Subcutaneous adipose tissue (tissue), 4 donors: ENCODE measurements around the gene COA5. TPM values are rescaled to one million over a fixed set of nuclear protein-coding genes. Genes with fewer than 3 reads are reported as not detected.

ENCODE experiments used
- CTCF ChIP-seq: fragments of 450-650 bp; IDR thresholded peaks from one replicate; pipeline ENCODE4 v1.5.1; 2016; ENCODE audit warnings: low read depth, mild to moderate bottlenecking, control low read depth, antibody characterized with exemption, moderate library complexity
- total RNA-seq, 4 donors: library from RNA; depleted of rRNA; stranded (reverse); fragments of >200 nt; gene quantifications; one replicate each; pipeline ENCODE4 v1.1.0, GENCODE V29; 2016

Gene COA5
- total RNA-seq, 4 donors from 2014 or later: 33.1 to 48.7 (median 37.6) TPM

- no peak for TF ChIP-seq CTCF
These were observed 43.7 kb downstream of the COA5 start for GRCh38 chr2:98564541-98565132.

GRCh38 chr2:98563394-98563793 is 44.9 kb downstream of the COA5 start:
- no peak for TF ChIP-seq CTCF

DNA sequence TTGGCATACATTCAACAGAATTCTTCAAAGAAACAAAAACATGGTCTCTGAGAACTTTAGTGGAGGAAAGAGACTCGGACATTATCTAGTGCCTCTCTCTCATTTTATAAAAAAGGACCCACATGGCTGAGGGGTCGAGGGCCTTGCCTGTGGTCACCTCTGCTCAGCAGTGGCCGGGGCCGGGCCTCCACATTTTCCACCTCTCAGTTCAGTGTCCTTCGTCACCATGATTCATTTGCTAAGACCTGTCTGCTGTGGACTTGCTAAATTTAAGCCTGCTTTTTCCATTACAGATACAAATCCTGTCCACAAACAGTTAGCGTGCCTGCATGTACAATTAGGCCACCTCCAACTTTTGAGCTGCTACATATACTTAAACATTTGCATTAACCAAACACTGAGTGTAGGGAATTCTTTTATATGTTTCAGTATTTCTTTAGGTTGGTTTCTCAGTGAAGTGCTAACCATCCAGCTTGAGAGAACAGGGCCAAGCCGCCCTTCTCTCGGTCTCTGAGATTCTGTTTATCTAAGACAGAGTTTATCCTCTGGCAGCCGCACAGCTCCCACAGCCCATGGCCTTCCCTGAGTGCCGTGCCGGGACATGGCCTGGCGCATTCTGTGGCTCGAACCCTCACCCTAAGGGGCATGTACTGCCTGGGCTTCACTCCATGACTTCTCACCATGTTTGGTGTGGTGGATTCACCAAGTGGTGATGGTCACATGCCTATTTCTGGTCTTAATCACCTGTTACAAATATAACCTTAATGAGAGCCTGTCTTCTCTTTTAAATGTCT is 46.2 kb downstream of the COA5 start:
- no peak for TF ChIP-seq CTCF

DNA sequence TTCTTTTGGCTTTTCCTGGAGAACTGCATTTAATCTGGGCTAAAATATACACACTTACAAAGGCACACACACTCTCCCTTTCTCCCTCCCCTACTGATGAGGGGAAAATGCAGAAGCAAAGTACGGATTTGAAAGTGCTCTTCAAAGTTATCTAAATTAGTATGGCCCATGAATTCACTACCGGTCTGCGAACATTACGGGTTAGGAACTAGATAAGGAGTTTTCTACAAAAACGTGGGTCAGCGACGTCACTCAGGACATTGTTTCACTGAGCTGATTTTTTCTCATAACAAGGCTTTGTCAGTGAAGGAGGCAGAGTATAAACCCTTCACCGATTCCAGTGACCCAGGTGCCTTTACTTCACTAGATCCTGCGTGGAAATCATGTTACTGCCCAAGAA is 47.3 kb downstream of the COA5 start:
- TF ChIP-seq CTCF: no peak

GRCh38 chr2:98560256-98560771 is 48.0 kb downstream of the COA5 start:
- no peak for TF ChIP-seq CTCF

GRCh38 chr2:98559581-98559980 is 48.7 kb downstream of the COA5 start:
- TF ChIP-seq CTCF: no peak

DNA sequence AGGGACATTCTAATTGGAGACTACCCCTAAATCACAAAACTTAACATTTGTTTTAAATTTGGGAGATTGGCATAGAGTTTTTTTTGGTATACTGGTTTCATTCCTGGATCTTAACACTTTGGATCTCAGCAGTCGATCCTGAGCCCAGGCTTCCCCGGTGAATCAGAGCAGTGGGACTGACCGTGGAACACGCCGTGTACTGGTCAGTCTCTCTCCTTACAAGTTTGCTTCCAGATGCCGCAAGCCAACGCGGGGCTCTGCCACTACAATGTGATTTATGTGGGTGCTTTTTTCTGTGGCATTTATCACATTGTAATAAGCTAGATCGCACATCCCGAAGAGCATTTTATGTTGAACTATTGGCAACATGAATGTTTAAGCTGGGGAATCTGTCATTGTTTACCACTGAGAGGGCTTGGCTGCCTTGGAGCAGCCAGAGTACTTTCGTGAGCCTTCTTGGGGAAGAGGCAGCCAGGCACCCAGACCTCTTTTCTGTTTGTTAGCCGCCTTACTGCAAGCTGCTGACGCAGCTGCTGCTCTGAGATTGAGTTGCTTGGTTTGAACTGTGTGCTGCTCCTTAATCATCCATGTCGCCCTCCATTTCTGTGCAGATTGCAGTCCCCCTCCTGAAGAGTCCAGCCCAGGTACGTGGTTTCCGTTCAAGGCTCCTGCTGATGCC is 49.3 kb downstream of the COA5 start:
- TF ChIP-seq CTCF: no peak
